ENCODE data around the gene TMEM184B. TPM values are rescaled to one million over a fixed set of nuclear protein-coding genes. Genes with fewer than 3 reads are reported as not detected.

Gene TMEM184B
- total RNA-seq, 1 experiment from 2014 or later = 16.9 TPM

- Histone ChIP-seq H3K4me1 (peaks cover 15% of the 10 kb centered on the region), H3K36me3 (no peaks in the 10 kb centered on the region), H3K4me3 (no peak overlapping the region), H3K27ac (no peak overlapping the region), H3K9me3 (replicated peaks) (no peaks in the 10 kb centered on the region), H3K27me3 (no peaks in the 10 kb centered on the region)
- DNase-seq = no peak
These were observed 52.0 kb downstream of the TMEM184B start for GRCh38 chr22:38220653-38221386.

GRCh38 chr22:38220163-38220562, 52.6 kb downstream of the TMEM184B start:
- Histone ChIP-seq H3K9me3 (replicated peaks) (no peaks in the 10 kb centered on the region), H3K36me3 (no peaks in the 10 kb centered on the region), H3K4me3 (no peak overlapping the region), H3K27ac (no peak overlapping the region), H3K4me1 (peaks cover 15% of the 10 kb centered on the region), H3K27me3 (no peaks in the 10 kb centered on the region)
- no peak for DNase-seq

- Histone ChIP-seq H3K27ac (no peak overlapping the region), H3K27me3 (no peaks in the 10 kb centered on the region), H3K9me3 (replicated peaks) (no peaks in the 10 kb centered on the region), H3K36me3 (no peaks in the 10 kb centered on the region), H3K4me1 (peaks cover 15% of the 10 kb centered on the region), H3K4me3 (no peak overlapping the region)
- no peak for DNase-seq
These were observed 53.2 kb downstream of the TMEM184B start for GRCh38 chr22:38219632-38220031.

GRCh38 chr22:38218661-38219622, 53.9 kb downstream of the TMEM184B start:
- H3K27me3 ChIP-seq = no peaks in the 10 kb centered on the region
- DNase-seq = peak; percentile 64 to 70
- no peaks in the 10 kb centered on the region for H3K9me3 ChIP-seq (replicated peaks)
- peak overlapping the region; percentile 71 for H3K27ac ChIP-seq
- H3K4me3 ChIP-seq = no peak overlapping the region
- H3K36me3 ChIP-seq = no peaks in the 10 kb centered on the region
- peaks cover 15% of the 10 kb centered on the region for H3K4me1 ChIP-seq

- no peaks in the 10 kb centered on the region for H3K27me3 ChIP-seq
- DNase-seq = no peak
- H3K4me3 ChIP-seq = no peak overlapping the region
- H3K27ac ChIP-seq = no peak overlapping the region
- H3K4me1 ChIP-seq = peaks cover 15% of the 10 kb centered on the region
- no peaks in the 10 kb centered on the region for H3K9me3 ChIP-seq (replicated peaks)
- no peaks in the 10 kb centered on the region for H3K36me3 ChIP-seq
These were observed 57.4 kb downstream of the TMEM184B start for GRCh38 chr22:38215156-38216038.

- DNase-seq = no peak
- Histone ChIP-seq H3K4me3 (no peak overlapping the region), H3K27ac (no peak overlapping the region), H3K4me1 (peaks cover 15% of the 10 kb centered on the region), H3K27me3 (no peaks in the 10 kb centered on the region), H3K9me3 (replicated peaks) (no peaks in the 10 kb centered on the region), H3K36me3 (no peaks in the 10 kb centered on the region)
These were observed 58.3 kb downstream of the TMEM184B start for GRCh38 chr22:38214302-38215056.

- no peak for DNase-seq
- peaks cover 12% of the 10 kb centered on the region for H3K4me1 ChIP-seq
- no peak overlapping the region for H3K4me3 ChIP-seq
- H3K9me3 ChIP-seq (replicated peaks) = no peaks in the 10 kb centered on the region
- H3K27me3 ChIP-seq = no peaks in the 10 kb centered on the region
- H3K27ac ChIP-seq = no peak overlapping the region
- no peaks in the 10 kb centered on the region for H3K36me3 ChIP-seq
These were observed 58.9 kb downstream of the TMEM184B start for GRCh38 chr22:38213990-38214301.

GRCh38 chr22:38213319-38213989, 59.4 kb downstream of the TMEM184B start:
- Histone ChIP-seq H3K36me3 (no peaks in the 10 kb centered on the region), H3K27ac (no peak overlapping the region), H3K27me3 (no peaks in the 10 kb centered on the region)

GRCh38 chr22:38212442-38212841, 60.4 kb downstream of the TMEM184B start:
- no peaks in the 10 kb centered on the region for H3K9me3 ChIP-seq (replicated peaks)
- no peaks in the 10 kb centered on the region for H3K36me3 ChIP-seq
- no peak overlapping the region for H3K27ac ChIP-seq
- H3K4me1 ChIP-seq = no peaks in the 10 kb centered on the region
- no peaks in the 10 kb centered on the region for H3K27me3 ChIP-seq
- no peak for DNase-seq
- H3K4me3 ChIP-seq = no peak overlapping the region

More at GRCh38 chr22:38213319-38213989, 59.4 kb downstream of the TMEM184B start:
- H3K4me1 ChIP-seq = peaks cover 7% of the 10 kb centered on the region
- no peaks in the 10 kb centered on the region for H3K9me3 ChIP-seq (replicated peaks)
- no peak overlapping the region for H3K4me3 ChIP-seq
- DNase-seq = no peak

GRCh38 chr22:38211556-38211955, 61.3 kb downstream of the TMEM184B start:
- no peaks in the 10 kb centered on the region for H3K27me3 ChIP-seq
- no peaks in the 10 kb centered on the region for H3K9me3 ChIP-seq (replicated peaks)
- DNase-seq = no peak
- no peaks in the 10 kb centered on the region for H3K4me1 ChIP-seq
- H3K27ac ChIP-seq = no peak overlapping the region
- H3K36me3 ChIP-seq = no peaks in the 10 kb centered on the region
- H3K4me3 ChIP-seq = no peak overlapping the region

GRCh38 chr22:38208551-38208968, 64.2 kb downstream of the TMEM184B start:
- Histone ChIP-seq H3K27me3 (no peaks in the 10 kb centered on the region), H3K4me3 (no peak overlapping the region), H3K9me3 (replicated peaks) (no peaks in the 10 kb centered on the region), H3K27ac (no peak overlapping the region), H3K36me3 (no peaks in the 10 kb centered on the region), H3K4me1 (no peaks in the 10 kb centered on the region)
- no peak for DNase-seq

- no peak for DNase-seq
- Histone ChIP-seq H3K36me3 (no peaks in the 10 kb centered on the region), H3K4me1 (no peaks in the 10 kb centered on the region), H3K9me3 (replicated peaks) (no peaks in the 10 kb centered on the region), H3K4me3 (no peak overlapping the region), H3K27me3 (no peaks in the 10 kb centered on the region), H3K27ac (no peak overlapping the region)
These were observed 64.8 kb downstream of the TMEM184B start for GRCh38 chr22:38207898-38208432.
